CD4-positive, alpha-beta T cell (primary cell): ENCODE measurements around the gene KIF17. TPM values are rescaled to one million over a fixed set of nuclear protein-coding genes. Genes with fewer than 3 reads are reported as not detected.

Source experiments
- ATAC-seq: fragments of 200-7000 bp; cut with Tn5 transposase; one replicate; pipeline ENCODE4 v1.10.0; 2022; ENCODE audit warnings: mild to moderate bottlenecking; ENCODE audit not compliant: poor library complexity
- CTCF ChIA-PET: fragments of 350-600 bp; sonication (Branson Sonifier 250); formaldehyde crosslinking; loops from one replicate; lab custom pipeline; 2021; ENCODE audit warnings: antibody characterized with exemption, inconsistent platforms; lab: Charles Lee
- POLR2A ChIA-PET: fragments of 350-600 bp; sonication (Branson Sonifier 250); formaldehyde crosslinking; loops from one replicate; lab custom pipeline; 2021; ENCODE audit warnings: antibody characterized with exemption, inconsistent platforms; lab: Charles Lee
- DNase-seq, 14 experiments: peaks; one replicate each; pipeline ENCODE4 v3.0.0-alpha.2; 2013 to 2020; ENCODE audit warnings: mixed read lengths in 2 of 14
- H3K27ac ChIP-seq, 2 donors: one replicate each; pipeline versions ENCODE4 v1.5.1 to v1.7.0; 2013; ENCODE audit warnings: low read length in 2 of 2, low read depth in 1 of 2, mild to moderate bottlenecking in 1 of 2
- H3K27me3 ChIP-seq, 2 experiments: 1 replicate in 1 of 2; 2 replicates in 1 of 2; pipeline versions ENCODE4 v1.6.1 to v1.7.0; 2013; ENCODE audit warnings: low read length in 2 of 2, control low read depth in 1 of 2, mild to moderate bottlenecking in 1 of 2, moderate library complexity in 1 of 2; ENCODE audit not compliant: insufficient read depth in 2 of 2, control insufficient read depth in 1 of 2
- H3K36me3 ChIP-seq: one replicate; pipeline ENCODE4 v1.6.1; 2013; ENCODE audit warnings: low read length, control low read depth; ENCODE audit not compliant: insufficient read depth
- H3K4me1 ChIP-seq: one replicate; pipeline ENCODE4 v1.6.1; 2013; ENCODE audit warnings: low read length, control low read depth; ENCODE audit not compliant: insufficient read depth
- H3K4me3 ChIP-seq: one replicate; pipeline ENCODE4 v1.5.1; 2013; ENCODE audit warnings: mild to moderate bottlenecking, low read length, moderate library complexity
- H3K9me3 ChIP-seq, 2 experiments: 1 replicate in 1 of 2; 2 replicates in 1 of 2; pipeline versions ENCODE4 v1.6.1 to v1.7.0; 2013; ENCODE audit warnings: low read length in 2 of 2, mild to moderate bottlenecking in 2 of 2, control low read depth in 1 of 2, moderate library complexity in 1 of 2; ENCODE audit not compliant: control insufficient read depth in 1 of 2, insufficient read depth in 1 of 2
- H3K27ac Mint-ChIP-seq: one replicate; pipeline ENCODE4 v1.8.0; 2020; ENCODE audit warnings: mixed read lengths
- H3K27me3 Mint-ChIP-seq: one replicate; pipeline ENCODE4 v1.8.0; 2021; ENCODE audit warnings: mixed read lengths
- H3K36me3 Mint-ChIP-seq: one replicate; pipeline ENCODE4 v1.8.0; 2021; ENCODE audit warnings: low read depth, mixed read lengths
- H3K4me1 Mint-ChIP-seq: one replicate; pipeline ENCODE4 v1.8.0; 2021; ENCODE audit warnings: low read depth, mixed read lengths
- H3K4me3 Mint-ChIP-seq: one replicate; pipeline ENCODE4 v1.8.0; 2020; ENCODE audit warnings: mild to moderate bottlenecking, mixed read lengths
- H3K9me3 Mint-ChIP-seq: one replicate; pipeline ENCODE4 v1.8.0; 2020; ENCODE audit warnings: mixed read lengths
- CTCF ChIP-seq: fragments of 200-600 bp; IDR thresholded peaks from one replicate; pipeline ENCODE4 v1.8.0; 2022; ENCODE audit warnings: antibody characterized with exemption, mild to moderate bottlenecking
- intact Hi-C, 2 experiments: fragments of 100-400 bp; cut with DNase I in 1 of 2; cut with micrococcal nuclease in 1 of 2; formaldehyde crosslinking; loops; one replicate each; pipeline versions ENCODE4 v1.15.1 to v1.9.0; 2023 to 2025; cut with DNase I, micrococcal nuclease
- total RNA-seq, 174 experiments: library from RNA in 2 of 174; stranded (reverse) in 2 of 174; gene quantifications; one replicate each; pipeline ENCODE4 v1.2.3 and lab custom pipeline; 2021 to 2026

The KIF17 gene
- total RNA-seq, 2 experiments from 2014 or later = not detected

DNA sequence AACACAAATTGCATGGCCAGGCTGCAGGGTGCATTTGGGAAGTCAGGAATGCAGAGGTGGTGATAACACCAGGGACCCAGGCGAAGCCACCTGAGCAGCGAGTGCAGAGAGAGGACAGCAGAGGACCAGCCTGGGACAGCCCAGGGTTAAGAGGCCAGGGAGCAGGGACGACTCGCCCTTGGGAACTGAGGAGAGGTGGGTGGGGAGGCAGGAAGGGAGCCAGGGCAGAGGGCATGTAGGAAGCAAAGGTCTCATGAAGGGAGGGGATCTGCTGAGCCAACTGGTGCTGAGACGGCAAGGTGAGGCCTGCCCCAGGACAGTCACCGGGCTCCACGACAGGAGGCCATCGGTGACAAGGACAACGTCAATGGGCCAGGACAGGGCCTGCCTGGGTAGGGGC lies 16.4 kb downstream of the KIF17 start:
- CTCF ChIA-PET = no interaction called here
- TF ChIP-seq CTCF = no peak
- peaks cover 7% of the 10 kb centered on the region for H3K4me1 ChIP-seq
- no peak overlapping the region for H3K4me3 ChIP-seq
- Mint-ChIP-seq H3K27me3 (no peaks in the 10 kb centered on the region), H3K27ac (no peak overlapping the region), H3K36me3 (no peaks in the 10 kb centered on the region), H3K9me3 (no peaks in the 10 kb centered on the region), H3K4me3 (no peak overlapping the region), H3K4me1 (peaks cover under 1% of the 10 kb centered on the region)
- no peaks in the 10 kb centered on the region for H3K27me3 ChIP-seq
- no peak for DNase-seq
- no peak overlapping the region for H3K27ac ChIP-seq
- ATAC-seq = no peak
- intact Hi-C loops = no loop called here
- no peaks in the 10 kb centered on the region for H3K9me3 ChIP-seq
- POLR2A ChIA-PET = no interaction called here
- no peaks in the 10 kb centered on the region for H3K36me3 ChIP-seq

DNA sequence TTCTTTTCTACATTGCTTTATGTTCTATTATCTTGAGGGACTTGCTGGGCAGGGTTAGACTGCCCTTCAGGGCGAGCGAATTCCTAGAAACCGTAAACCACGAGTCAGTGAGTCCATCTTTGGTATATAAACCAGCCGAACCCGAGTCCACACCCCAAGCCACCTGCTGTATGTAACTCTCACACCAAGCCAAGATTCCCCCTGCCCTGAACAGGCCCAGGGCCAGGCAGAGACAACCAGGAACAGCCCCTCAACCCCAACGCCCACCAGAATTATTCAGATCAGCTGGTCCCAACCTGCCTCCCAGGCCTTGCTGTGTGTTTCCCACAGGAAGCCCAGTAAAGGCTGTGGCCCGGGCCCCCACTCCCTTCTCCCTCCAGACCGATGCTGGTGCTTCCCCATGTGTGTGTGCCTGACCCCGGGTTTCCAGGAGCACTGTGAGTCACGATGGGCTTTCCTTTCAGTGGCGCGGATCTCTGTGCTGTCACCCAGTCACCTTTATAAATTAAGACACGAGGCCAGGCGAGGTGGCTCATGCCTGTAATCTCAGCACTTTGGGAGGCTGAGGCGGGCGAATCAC lies 17.1 kb downstream of the KIF17 start:
- intact Hi-C loops = no loop called here
- H3K27ac Mint-ChIP-seq = no peak overlapping the region
- no peaks in the 10 kb centered on the region for H3K36me3 Mint-ChIP-seq
- no peak overlapping the region for H3K4me3 ChIP-seq
- H3K4me1 Mint-ChIP-seq = peaks cover 5% of the 10 kb centered on the region
- H3K36me3 ChIP-seq = no peaks in the 10 kb centered on the region
- no peak overlapping the region for H3K4me3 Mint-ChIP-seq
- peaks cover 13% of the 10 kb centered on the region for H3K4me1 ChIP-seq
- TF ChIP-seq CTCF = no peak
- H3K9me3 ChIP-seq = no peaks in the 10 kb centered on the region
- H3K9me3 Mint-ChIP-seq = no peaks in the 10 kb centered on the region
- H3K27me3 ChIP-seq = no peaks in the 10 kb centered on the region
- ATAC-seq = no peak
- H3K27ac ChIP-seq = no peak overlapping the region
- no peak for DNase-seq
- no peaks in the 10 kb centered on the region for H3K27me3 Mint-ChIP-seq
- ChIA-PET POLR2A (no interaction called here), CTCF (no interaction called here)

GRCh38 chr1:20699558-20699957 lies 18.2 kb downstream of the KIF17 start:
- no peak for DNase-seq

More at GRCh38 chr1:20699558-20699957, 18.2 kb downstream of the KIF17 start:
- Mint-ChIP-seq H3K27ac (no peak overlapping the region), H3K4me1 (peaks cover 5% of the 10 kb centered on the region), H3K36me3 (no peaks in the 10 kb centered on the region), H3K27me3 (no peaks in the 10 kb centered on the region), H3K4me3 (no peak overlapping the region), H3K9me3 (no peaks in the 10 kb centered on the region)
- ChIA-PET CTCF (no interaction called here), POLR2A (no interaction called here)
- Histone ChIP-seq H3K36me3 (no peaks in the 10 kb centered on the region), H3K27ac (no peak overlapping the region), H3K27me3 (no peaks in the 10 kb centered on the region), H3K9me3 (no peaks in the 10 kb centered on the region), H3K4me3 (no peak overlapping the region), H3K4me1 (peaks cover 13% of the 10 kb centered on the region)
- intact Hi-C loops = loop anchor here (5.0 to 10.0 kb wide), 3 partner anchors 88 to 275 kb away; partner anchors contain the start of gene HP1BP3 (in 1 of the 2)
- TF ChIP-seq CTCF = no peak
- no peak for ATAC-seq
